HG03196 (cell line): ENCODE results near the gene UNC5C.

Experiments
- ATAC-seq: cut with Tn5 transposase; IDR thresholded peaks from one replicate; pipeline ENCODE4 v1.9.1; 2021; ENCODE audit not compliant: unreplicated experiment

UNC5C gene

DNA sequence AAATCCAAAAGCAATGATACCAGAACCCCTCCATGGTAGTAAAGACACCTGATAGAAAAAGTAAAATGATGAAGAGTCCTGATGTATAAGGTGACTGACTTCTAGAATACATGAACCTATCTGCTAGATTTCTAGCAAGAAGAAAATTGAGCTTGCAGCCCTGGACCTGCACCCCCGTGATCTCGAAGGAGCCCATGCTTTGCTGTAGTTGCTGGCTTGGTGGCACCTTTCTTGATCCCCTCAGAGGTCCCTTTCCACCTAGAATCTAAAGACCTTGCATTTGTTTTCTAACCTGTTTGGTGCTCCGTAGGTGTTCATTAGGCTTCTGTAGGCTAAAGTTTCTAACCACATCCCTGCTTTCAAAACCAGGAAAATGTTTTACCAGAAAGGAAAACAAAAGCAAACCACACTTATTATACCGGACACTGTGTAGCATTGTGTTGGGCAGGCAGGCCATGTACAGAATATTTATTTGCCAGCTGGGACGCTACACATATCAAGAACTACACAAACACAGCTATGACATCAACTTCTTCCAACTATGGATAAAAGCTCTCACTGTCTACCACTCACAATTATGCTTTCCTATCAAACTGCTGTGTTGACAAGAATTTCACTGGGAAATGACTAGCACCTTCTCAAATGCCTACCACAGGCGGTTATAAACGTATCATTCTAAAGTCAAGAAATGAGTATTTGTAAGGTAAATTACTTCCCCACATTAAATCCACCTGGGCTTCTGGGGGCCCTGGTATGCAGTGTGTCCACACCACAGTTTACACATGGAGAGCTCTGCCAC lies 316.2 kb downstream of the UNC5C start:
- no peak for ATAC-seq

DNA sequence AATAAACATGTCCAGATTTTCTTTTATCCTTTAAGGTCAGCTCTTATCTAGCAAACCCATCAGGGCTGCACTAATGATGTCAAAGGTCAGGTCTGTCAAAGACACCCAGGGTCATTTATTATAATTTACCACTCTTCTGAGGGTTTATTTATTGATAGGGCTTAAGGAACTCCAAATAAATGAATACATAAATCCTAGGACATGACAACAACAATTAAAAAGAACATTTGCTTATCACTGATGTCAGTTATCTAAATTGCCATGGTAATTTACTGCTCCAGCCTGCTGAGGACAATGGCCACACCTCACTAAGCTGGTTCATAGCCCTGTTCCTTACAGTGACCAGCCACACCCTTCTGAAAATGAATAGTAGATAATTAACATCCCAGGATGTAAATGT lies 317.1 kb downstream of the UNC5C start:
- no peak for ATAC-seq

DNA sequence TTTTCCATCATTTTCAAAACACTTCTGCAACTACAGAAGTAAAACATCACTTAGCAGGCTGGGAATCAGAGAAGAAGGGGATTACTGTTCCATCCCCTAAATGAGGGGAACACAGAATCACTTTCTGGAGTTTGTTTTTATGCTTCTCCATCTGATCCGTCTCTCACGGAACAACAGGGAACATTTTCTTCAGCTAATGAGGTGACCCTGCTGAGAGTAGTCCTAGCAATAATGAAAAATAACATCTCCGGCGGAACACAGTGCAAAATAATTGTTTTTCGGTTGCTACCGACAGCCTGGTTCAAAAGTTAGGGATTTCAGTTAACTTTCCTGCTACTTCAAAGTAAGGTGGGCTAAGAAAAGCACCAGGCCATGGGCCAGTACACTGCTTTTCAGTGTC lies 322.9 kb downstream of the UNC5C start:
- no peak for ATAC-seq

DNA sequence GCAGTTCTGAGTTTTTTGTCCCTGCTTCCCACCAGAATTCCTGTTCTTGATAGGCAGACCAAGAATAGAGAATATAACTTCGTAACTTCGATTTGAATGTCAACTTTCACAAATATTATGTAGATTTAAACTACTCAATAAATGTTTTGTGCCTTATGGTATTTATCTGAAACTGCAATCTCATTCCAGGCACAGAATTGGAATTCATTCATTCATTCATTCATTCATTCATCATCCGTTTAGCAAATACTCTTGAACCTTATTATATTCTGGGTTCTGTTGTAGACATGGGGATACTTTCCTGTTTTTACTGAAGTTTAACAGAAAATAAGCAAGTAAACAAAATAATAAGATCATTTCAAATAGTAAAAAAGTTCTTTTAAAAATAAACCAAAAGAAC lies 324.4 kb downstream of the UNC5C start:
- ATAC-seq: no peak

DNA sequence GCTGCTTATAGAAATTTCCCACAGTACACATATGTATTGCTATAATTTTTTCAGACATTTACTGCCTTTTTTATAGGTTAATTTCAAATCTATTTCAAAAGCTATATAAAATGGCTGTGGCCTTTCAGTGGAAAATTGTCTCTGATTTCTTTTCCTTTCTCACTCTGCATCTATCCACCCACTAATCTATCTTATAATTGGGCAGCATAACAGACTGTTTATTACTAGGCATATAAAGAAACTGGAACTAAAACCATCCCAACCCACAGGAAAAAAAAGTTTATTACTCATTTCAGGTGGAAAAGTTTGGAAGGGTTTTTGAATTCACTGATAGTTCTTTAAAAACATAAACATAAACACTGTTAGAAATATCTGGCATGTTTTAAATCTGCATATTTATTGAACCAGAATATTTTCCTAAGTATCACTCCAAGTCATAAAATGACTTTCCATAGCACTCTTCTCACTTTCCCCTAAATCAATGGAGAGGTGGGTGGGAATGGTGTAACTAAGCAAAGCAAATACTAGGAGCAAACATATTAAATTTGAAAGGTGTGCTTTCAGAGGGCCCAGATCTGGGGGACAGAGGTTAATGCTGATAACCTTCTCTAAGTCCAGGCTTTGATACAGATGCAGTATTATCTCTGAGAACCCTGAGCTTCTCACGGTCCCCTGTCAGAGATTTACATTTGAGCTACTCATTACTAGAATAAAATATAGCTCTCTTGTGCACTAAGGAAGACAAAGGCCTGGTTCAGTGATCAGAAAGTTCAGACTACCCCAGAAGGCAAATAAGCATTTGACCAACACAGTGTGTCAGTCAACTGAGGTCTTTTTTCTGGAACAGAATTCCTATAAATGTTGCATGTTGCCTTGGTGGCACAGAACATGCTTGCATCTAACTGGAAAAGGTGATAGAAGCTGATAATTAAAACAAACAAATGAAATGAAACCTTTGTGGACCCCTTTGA lies 328.3 kb downstream of the UNC5C start:
- no peak for ATAC-seq

DNA sequence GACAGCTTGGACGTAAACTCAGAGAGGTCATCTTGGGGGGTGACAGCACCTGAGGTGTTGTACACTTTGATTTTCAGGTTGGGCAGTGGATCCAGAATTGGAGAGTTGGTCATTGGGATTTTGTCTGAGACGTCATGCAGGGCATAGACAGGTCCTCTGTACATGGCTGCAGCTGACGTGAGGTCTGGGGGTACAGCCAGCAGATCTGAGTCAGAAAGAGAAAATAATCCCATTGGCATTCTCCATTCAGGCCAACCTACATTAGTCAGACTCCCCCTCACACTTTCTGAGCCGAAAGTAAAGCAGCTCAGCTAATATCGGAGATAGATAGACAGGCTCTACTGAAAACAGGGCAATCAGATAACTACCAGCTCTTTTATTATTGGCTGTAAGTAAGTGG lies 329.7 kb downstream of the UNC5C start:
- no peak for ATAC-seq

DNA sequence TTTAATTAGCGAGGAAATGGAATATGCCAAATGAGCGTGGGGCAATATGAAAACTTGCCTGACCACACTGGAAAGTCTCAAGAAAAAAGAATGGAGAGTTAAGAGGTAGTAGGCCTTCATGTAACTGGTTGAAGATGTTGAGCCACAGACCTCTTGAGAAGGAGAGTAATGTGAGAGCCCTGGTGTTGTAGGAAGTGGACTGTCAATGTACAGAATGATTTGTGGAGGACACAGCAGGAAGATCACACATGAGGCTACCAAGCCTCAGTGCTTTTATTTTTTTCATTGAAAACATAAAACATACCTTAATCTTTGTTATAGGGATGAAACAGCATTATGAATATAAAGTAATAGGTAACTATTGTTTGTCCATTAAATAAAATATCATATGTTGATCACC lies 331.6 kb downstream of the UNC5C start:
- ATAC-seq: no peak

DNA sequence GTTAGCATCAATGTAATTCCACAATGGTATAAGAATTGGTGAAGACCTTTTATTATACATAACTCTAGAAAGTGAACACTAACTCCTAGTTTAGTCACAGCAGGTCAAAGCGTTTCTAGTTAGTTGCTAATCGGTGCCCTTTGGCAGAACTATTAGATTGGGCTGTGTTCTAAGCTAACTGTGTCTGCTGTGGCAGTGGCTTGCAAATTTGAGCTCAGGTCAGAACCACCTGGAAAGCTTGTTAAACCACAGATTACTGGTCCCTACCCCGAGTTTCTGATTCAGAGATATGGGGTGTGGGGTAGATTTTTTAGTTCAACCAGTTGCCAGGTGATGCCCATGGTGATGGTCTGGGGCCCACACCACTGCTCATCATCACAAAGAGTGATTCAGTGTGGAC lies 332.1 kb downstream of the UNC5C start:
- ATAC-seq: no peak

DNA sequence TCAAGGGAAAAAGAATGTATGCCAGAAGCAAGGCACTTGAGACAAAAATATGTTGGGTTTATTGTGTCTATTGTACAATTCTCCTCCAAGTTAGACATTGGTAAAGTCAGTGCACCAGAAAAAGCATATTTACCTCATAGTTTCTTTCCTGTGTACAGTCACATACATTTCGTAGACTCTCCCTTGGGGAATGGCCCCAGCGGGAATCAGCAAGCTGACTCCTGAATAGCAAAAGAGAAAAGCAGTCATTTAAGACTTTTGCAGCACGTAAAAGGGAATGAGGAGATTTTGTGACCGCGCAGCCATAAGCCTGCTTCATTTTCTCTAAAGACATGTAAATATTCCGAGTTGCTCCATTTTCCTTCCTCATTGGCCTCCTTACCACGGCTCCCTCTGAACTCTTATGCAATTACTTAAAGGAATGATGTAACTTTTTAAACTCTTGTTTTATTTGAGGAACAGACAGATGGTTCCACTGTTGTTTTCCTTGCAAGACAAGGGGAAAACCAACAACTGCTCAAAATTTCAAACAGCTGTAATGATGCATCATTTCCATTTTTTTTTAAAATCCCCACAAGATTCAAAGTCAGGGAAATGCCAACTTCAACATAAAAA lies 332.7 kb downstream of the UNC5C start:
- no peak for ATAC-seq

DNA sequence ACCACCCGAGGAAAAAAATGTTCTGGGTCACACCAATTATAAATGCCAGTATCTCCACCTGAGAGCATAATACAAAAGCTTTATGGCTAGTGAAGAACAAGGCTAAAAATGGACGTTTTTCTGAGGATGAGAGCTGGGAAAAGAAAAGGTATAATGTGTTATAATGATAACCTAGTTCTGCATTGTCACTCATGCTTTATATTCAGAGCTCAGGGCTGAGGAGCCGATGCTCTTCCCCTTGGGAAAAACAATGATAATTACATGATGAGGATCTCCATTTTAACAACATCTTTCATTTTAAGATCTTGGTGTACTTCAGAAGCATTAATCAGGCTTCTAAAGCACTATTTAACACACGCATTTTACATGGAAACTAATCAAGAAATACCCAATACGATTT lies 333.7 kb downstream of the UNC5C start:
- ATAC-seq: no peak

DNA sequence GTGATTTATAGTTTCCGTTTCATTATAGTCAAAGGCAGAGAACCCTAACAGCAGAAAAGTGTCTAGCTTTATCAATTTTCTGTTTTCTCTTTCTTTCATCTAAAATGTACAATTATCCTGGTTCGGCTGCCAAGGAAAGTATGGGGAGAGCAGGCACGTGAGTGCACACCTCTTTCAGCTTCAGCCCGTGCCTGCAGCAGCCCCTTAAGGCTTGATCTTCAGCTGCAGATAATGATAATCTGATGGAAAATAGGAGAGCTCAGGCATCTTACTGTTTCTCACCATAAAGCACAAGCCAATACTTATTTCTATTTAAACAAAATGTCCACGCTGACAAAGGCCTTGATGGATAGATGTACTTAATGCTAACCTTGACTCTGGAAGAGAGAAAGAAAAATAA lies 334.4 kb downstream of the UNC5C start:
- ATAC-seq: no peak

DNA sequence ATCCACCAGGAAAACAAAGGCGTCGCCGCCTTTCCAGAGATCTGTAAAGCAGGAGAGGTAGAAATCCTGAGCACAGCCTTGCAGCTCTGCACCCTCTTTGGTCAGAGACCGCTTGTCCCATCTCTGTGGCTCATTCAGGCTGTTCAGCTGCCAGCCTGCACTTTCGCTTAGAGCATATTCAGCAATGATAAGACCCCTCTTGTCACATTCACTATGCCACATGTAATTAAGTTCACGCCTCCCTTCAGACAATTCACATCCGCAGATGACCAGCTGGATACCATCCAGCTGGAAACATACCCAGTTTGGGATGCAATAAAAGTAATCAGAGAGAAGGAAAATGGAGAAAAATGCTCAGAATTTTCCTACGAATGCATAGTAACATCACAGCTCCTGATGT lies 335.4 kb downstream of the UNC5C start:
- ATAC-seq: no peak

DNA sequence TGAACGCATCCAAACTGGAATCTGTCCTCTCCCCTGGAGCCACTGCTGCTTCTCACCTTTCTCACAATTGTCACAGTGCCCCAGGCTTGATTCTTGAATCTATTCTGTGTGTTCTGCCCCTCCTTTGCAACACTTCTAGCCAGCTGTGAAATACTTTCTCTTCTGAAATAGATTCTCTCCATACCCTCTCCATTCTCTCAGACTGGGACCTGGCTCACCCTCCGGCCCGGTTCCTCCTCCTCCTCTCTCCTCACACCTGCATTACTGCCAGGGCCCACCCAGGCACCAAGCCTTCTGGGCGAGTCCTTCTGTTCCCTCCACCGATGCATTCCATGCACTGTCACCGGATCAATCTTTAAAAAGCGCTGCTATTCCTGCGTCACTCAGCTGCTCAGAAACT lies 336.1 kb downstream of the UNC5C start:
- ATAC-seq: no peak

DNA sequence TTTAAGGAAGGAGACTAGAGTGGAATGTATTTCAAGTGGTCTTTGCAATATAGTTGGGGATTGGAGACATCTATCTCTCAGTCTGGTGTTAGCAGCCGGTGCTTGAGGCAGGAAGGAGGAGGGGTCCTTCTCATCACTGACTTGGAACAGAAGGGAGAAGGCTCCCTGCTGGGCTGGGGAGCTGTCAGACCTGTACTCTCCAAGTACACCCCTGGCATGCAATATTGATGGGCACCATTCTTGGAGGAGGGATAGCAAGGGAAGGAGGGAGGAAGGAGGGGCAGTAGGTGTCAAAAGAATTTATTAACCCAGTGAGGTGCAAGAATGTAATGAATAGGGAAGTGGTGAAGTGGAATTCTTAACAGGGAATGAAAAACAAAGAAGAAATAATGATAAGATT lies 338.8 kb downstream of the UNC5C start:
- no peak for ATAC-seq

DNA sequence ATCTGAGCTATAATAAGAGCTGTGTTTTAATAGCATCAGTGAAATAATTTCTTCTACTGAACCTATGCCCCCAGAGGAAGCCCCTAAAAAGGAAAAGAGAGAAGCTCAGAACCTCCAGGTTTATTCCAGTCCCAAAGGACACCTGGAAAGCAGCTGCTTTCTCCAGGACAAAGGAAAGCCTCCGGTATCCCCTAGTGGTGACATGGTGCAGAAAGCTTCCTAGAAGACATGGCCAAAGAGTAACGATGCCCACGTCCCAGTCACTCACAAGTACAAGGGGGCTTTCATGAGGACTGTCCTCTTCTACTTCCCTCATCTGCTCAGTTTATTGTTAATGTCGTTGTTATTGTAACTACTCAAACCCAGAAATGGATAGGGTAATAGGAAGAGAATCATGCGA lies 343.9 kb downstream of the UNC5C start:
- ATAC-seq: no peak

DNA sequence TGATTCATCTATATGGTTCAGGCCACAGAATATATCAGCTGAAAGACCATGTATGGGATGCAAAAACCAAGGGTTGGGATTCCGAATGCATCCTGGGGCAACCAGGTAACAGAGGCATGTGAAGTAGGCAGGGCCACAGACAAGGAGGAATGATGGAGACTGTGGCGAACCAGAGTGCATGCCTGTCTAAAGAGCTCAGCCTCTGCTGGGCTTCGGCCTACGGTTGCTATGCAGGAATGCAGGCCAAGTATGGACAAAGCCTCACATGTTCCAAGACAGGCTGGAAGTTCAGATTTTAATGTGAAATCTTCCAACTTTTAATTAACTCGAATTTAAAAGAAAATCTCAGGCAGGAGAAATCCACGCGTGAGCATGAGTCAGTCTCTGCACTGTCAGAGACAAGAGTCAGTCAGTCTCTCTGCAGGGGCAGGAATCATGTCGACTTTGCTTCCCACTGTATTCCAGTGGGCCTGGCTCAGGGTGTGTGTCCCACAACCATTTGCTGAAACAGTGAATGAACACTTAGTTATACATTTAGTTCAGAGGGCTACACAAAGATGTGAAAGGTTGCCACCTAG lies 344.4 kb downstream of the UNC5C start:
- ATAC-seq: no peak

DNA sequence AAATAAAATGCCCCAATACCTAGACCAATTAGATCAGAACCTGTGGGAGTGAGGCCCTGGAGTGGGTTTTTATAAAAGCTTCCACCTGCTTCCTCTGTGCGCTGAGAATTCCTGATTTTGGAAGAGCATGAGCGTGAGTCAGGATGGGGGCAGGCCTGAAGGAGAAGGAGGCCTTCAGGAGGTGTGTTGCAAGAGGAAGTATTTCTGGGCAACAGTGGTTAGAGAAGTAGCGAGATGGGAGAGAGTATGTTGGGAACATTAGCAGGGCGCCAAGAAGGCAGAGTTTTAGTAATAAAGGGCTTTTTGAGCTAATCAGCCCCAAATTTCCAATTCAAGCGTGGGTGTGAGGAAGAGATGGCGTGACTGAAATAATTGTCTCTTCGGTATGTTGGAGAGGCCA lies 349.8 kb downstream of the UNC5C start:
- ATAC-seq: no peak

DNA sequence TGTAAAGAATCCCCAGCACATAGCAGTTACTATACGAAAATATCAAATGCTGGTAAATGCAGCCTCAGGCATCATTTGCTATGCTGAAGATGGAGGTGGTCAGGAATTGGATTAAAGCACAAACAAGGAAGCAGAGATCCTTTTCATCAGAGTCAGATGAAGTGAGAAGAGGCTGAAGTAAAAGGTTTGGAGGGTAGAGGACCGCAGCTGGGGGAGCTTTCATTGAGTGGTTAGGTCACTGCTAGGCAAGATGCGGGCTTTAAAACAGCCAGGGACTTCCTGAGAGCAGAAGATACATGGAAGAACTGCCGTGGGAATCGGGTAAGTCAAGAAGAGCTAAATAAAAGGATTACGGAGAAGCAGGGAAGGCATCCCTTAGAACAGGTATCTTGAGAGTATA lies 351.4 kb downstream of the UNC5C start:
- ATAC-seq: no peak

DNA sequence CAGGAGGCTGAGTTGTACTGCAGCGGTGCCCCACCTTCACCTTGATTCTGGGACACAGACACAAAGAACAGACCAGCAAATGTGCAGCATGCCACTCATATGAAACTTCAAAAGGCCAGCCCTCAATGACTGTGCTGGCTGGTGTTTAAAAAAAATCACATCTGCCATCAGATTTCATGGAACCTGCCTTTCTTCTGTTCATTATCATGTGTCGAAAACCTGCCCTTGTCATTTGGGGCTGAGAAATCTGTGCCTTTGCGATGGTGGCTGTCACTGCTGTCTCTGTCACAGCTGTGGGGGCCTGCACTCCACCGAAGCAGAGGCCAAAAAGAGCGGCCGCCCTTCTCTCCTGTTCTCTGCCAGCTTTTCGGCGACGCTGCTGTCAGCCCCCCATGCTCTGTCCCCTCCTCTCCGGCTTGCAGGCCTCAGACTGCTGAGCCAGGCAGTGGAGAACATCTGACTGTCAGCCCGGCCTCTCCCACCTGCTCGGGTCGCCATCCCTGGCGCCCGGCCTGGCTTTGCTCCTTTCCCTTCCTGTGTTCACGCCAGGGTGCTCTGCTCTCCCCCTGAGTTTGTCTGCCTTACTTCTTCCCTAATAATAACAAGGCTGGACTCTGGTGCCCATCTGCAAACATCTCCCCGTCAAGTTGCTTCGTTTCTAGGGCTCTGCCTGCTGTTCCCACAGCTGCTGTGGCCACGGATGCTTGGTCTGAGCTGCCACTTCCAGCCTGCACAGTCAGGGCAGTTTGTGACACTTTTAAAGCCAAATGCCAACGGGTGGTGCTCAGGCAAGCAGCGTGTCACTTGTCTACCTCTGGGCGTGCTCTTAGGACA lies 355.2 kb downstream of the UNC5C start:
- no peak for ATAC-seq

DNA sequence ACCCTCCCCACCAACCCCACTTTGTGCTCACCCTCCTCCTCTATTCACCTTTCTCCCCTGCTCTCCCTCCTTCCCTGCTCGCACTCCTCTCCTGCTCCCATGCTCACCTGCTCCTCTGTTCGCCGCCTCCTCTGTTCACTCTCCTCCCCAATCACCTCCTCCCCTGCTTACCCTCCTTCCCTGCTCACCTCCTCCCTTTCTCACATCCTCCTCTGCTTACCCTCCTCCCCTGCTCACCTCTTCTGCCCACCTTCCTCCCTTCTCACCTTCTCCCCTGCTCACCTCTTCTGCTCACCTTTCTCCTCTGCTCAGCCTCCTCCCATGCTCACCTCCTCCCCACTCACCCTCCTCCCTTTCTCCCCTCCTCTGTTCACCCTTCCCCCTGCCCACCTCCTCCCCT lies 357.2 kb downstream of the UNC5C start:
- ATAC-seq: no peak
